ENCODE results near the gene NID2.

- no peak for TF ChIP-seq POLR2AphosphoS5 (IDR thresholded peaks at IDR 0.05; ENCODE audit: borderline replicate concordance, low read depth, low read length)
- TF ChIP-seq EZH2 (IDR thresholded peaks at IDR 0.05) = no peak
- TF ChIP-seq FOXP2 (optimal IDR thresholded peaks at IDR 0.05; ENCODE audit: control extremely low read depth, extremely low read length, insufficient read depth) = no peak
These were observed 42.0 kb downstream of the NID2 start for GRCh38 chr14:52026901-52027300.
